ENCODE data around the gene TBC1D22A. TPM values are rescaled to one million over a fixed set of nuclear protein-coding genes. Genes with fewer than 3 reads are reported as not detected.

The TBC1D22A gene
- polyA plus RNA-seq, 2 donors = 15.1 to 17.4 TPM

GRCh38 chr22:47067911-47068625 lies 305.6 kb downstream of the TBC1D22A start:
- H3K27me3 ChIP-seq (ENCODE audit: control insufficient read depth in 1 of 2, insufficient read depth in 2 of 2, low read length in 2 of 2) = no peaks in the 10 kb centered on the region
- no peaks in the 10 kb centered on the region for H3K9me3 ChIP-seq (ENCODE audit: control insufficient read depth in 2 of 2, insufficient read depth in 1 of 2, low read depth in 1 of 2, low read length in 1 of 2)
- 90 to 92% methylated on average over 14 of the region's 14 CpGs for WGBS, 2 donors
- peaks cover 0 to 3% of the 10 kb centered on the region in 2 donors for H3K4me1 ChIP-seq (ENCODE audit: control insufficient read depth in 2 of 2, insufficient read depth in 2 of 2, low read length in 1 of 2)
- H3K27ac ChIP-seq (ENCODE audit: low read depth in 2 of 2, low read length in 1 of 2) = no peak overlapping the region
- H3K36me3 ChIP-seq (ENCODE audit: control insufficient read depth in 2 of 2, insufficient read depth in 2 of 2, low read length in 1 of 2) = peaks cover 2 to 9% of the 10 kb centered on the region in 2 donors
- H3K4me3 ChIP-seq (ENCODE audit: low read depth in 1 of 2, low read length in 2 of 2) = no peak overlapping the region

GRCh38 chr22:47068626-47068996 lies 306.2 kb downstream of the TBC1D22A start:
- H3K9me3 ChIP-seq (ENCODE audit: control insufficient read depth in 2 of 2, insufficient read depth in 1 of 2, low read depth in 1 of 2, low read length in 1 of 2) = no peaks in the 10 kb centered on the region
- 93 to 94% methylated on average over 5 of the region's 5 CpGs for WGBS, 2 donors
- no peaks in the 10 kb centered on the region for H3K27me3 ChIP-seq (ENCODE audit: control insufficient read depth in 1 of 2, insufficient read depth in 2 of 2, low read length in 2 of 2)
- peaks cover 0 to 3% of the 10 kb centered on the region in 2 donors for H3K4me1 ChIP-seq (ENCODE audit: control insufficient read depth in 2 of 2, insufficient read depth in 2 of 2, low read length in 1 of 2)
- peaks cover 0 to 5% of the 10 kb centered on the region in 2 donors for H3K36me3 ChIP-seq (ENCODE audit: control insufficient read depth in 2 of 2, insufficient read depth in 2 of 2, low read length in 1 of 2)
- no peak overlapping the region for H3K27ac ChIP-seq (ENCODE audit: low read depth in 2 of 2, low read length in 1 of 2)
- no peak overlapping the region for H3K4me3 ChIP-seq (ENCODE audit: low read depth in 1 of 2, low read length in 2 of 2)

- Histone ChIP-seq H3K36me3 (ENCODE audit: control insufficient read depth in 2 of 2, insufficient read depth in 2 of 2, low read length in 1 of 2) (peaks cover 0 to 2% of the 10 kb centered on the region in 2 donors), H3K27me3 (ENCODE audit: control insufficient read depth in 1 of 2, insufficient read depth in 2 of 2, low read length in 2 of 2) (no peaks in the 10 kb centered on the region), H3K9me3 (ENCODE audit: control insufficient read depth in 2 of 2, insufficient read depth in 1 of 2, low read depth in 1 of 2, low read length in 1 of 2) (no peaks in the 10 kb centered on the region), H3K4me1 (ENCODE audit: control insufficient read depth in 2 of 2, insufficient read depth in 2 of 2, low read length in 1 of 2) (peaks cover 0 to 3% of the 10 kb centered on the region in 2 donors), H3K4me3 (ENCODE audit: low read depth in 1 of 2, low read length in 2 of 2) (no peak overlapping the region), H3K27ac (ENCODE audit: low read depth in 2 of 2, low read length in 1 of 2) (no peak overlapping the region)
- 93% methylated on average over 14 of the region's 14 CpGs for WGBS, 2 donors
Observed at GRCh38 chr22:47069270-47069669, 306.8 kb downstream of the TBC1D22A start.

- Histone ChIP-seq H3K9me3 (ENCODE audit: control insufficient read depth in 2 of 2, insufficient read depth in 1 of 2, low read depth in 1 of 2, low read length in 1 of 2) (peaks cover 0 to 8% of the 10 kb centered on the region in 2 donors), H3K27ac (ENCODE audit: low read depth in 2 of 2, low read length in 1 of 2) (no peak overlapping the region), H3K4me3 (ENCODE audit: low read depth in 1 of 2, low read length in 2 of 2) (no peak overlapping the region), H3K4me1 (ENCODE audit: control insufficient read depth in 2 of 2, insufficient read depth in 2 of 2, low read length in 1 of 2) (peaks cover 0 to 3% of the 10 kb centered on the region in 2 donors), H3K27me3 (ENCODE audit: control insufficient read depth in 1 of 2, insufficient read depth in 2 of 2, low read length in 2 of 2) (no peaks in the 10 kb centered on the region), H3K36me3 (ENCODE audit: control insufficient read depth in 2 of 2, insufficient read depth in 2 of 2, low read length in 1 of 2) (peaks cover 0 to 6% of the 10 kb centered on the region in 2 donors)
- WGBS, 2 donors = 64 to 68% methylated on average over 11 of the region's 11 CpGs
Observed at GRCh38 chr22:47071078-47071806, 308.8 kb downstream of the TBC1D22A start.

GRCh38 chr22:47071807-47072641 lies 309.6 kb downstream of the TBC1D22A start:
- Histone ChIP-seq H3K4me3 (ENCODE audit: low read depth in 1 of 2, low read length in 2 of 2) (no peak overlapping the region), H3K4me1 (ENCODE audit: control insufficient read depth in 2 of 2, insufficient read depth in 2 of 2, low read length in 1 of 2) (peaks cover 0 to 3% of the 10 kb centered on the region in 2 donors), H3K27me3 (ENCODE audit: control insufficient read depth in 1 of 2, insufficient read depth in 2 of 2, low read length in 2 of 2) (no peaks in the 10 kb centered on the region), H3K27ac (ENCODE audit: low read depth in 2 of 2, low read length in 1 of 2) (no peak overlapping the region), H3K36me3 (ENCODE audit: control insufficient read depth in 2 of 2, insufficient read depth in 2 of 2, low read length in 1 of 2) (peaks cover 0 to 4% of the 10 kb centered on the region in 2 donors), H3K9me3 (ENCODE audit: control insufficient read depth in 2 of 2, insufficient read depth in 1 of 2, low read depth in 1 of 2, low read length in 1 of 2) (peaks cover 0 to 11% of the 10 kb centered on the region in 2 donors)
- WGBS, 2 donors = 80 to 86% methylated on average over 13 of the region's 13 CpGs

GRCh38 chr22:47072642-47072967 lies 310.2 kb downstream of the TBC1D22A start:
- Histone ChIP-seq H3K4me1 (ENCODE audit: control insufficient read depth in 2 of 2, insufficient read depth in 2 of 2, low read length in 1 of 2) (peaks cover 0 to 3% of the 10 kb centered on the region in 2 donors), H3K27me3 (ENCODE audit: control insufficient read depth in 1 of 2, insufficient read depth in 2 of 2, low read length in 2 of 2) (no peaks in the 10 kb centered on the region), H3K27ac (ENCODE audit: low read depth in 2 of 2, low read length in 1 of 2) (no peak overlapping the region), H3K36me3 (ENCODE audit: control insufficient read depth in 2 of 2, insufficient read depth in 2 of 2, low read length in 1 of 2) (peaks cover 0 to 6% of the 10 kb centered on the region in 2 donors), H3K4me3 (ENCODE audit: low read depth in 1 of 2, low read length in 2 of 2) (no peak overlapping the region), H3K9me3 (ENCODE audit: control insufficient read depth in 2 of 2, insufficient read depth in 1 of 2, low read depth in 1 of 2, low read length in 1 of 2) (peaks cover 0 to 13% of the 10 kb centered on the region in 2 donors)
- WGBS, 2 donors = 89 to 90% methylated on average over 7 of the region's 7 CpGs

- H3K4me3 ChIP-seq (ENCODE audit: low read depth in 1 of 2, low read length in 2 of 2) = no peak overlapping the region
- 95 to 98% methylated on average over 7 of the region's 7 CpGs for WGBS, 2 donors
- H3K9me3 ChIP-seq (ENCODE audit: control insufficient read depth in 2 of 2, insufficient read depth in 1 of 2, low read depth in 1 of 2, low read length in 1 of 2) = peaks cover 0 to 13% of the 10 kb centered on the region in 2 donors
- no peak overlapping the region for H3K27ac ChIP-seq (ENCODE audit: low read depth in 2 of 2, low read length in 1 of 2)
- H3K36me3 ChIP-seq (ENCODE audit: control insufficient read depth in 2 of 2, insufficient read depth in 2 of 2, low read length in 1 of 2) = peaks cover 0 to 6% of the 10 kb centered on the region in 2 donors
- H3K4me1 ChIP-seq (ENCODE audit: control insufficient read depth in 2 of 2, insufficient read depth in 2 of 2, low read length in 1 of 2) = peaks cover 0 to 3% of the 10 kb centered on the region in 2 donors
- H3K27me3 ChIP-seq (ENCODE audit: control insufficient read depth in 1 of 2, insufficient read depth in 2 of 2, low read length in 2 of 2) = no peaks in the 10 kb centered on the region
Observed at GRCh38 chr22:47073075-47073474, 310.6 kb downstream of the TBC1D22A start.

- Histone ChIP-seq H3K36me3 (ENCODE audit: control insufficient read depth in 2 of 2, insufficient read depth in 2 of 2, low read length in 1 of 2) (peaks cover 0 to 6% of the 10 kb centered on the region in 2 donors), H3K9me3 (ENCODE audit: control insufficient read depth in 2 of 2, insufficient read depth in 1 of 2, low read depth in 1 of 2, low read length in 1 of 2) (peaks cover 0 to 15% of the 10 kb centered on the region in 2 donors), H3K27me3 (ENCODE audit: control insufficient read depth in 1 of 2, insufficient read depth in 2 of 2, low read length in 2 of 2) (no peaks in the 10 kb centered on the region), H3K27ac (ENCODE audit: low read depth in 2 of 2, low read length in 1 of 2) (no peak overlapping the region), H3K4me3 (ENCODE audit: low read depth in 1 of 2, low read length in 2 of 2) (no peak overlapping the region), H3K4me1 (ENCODE audit: control insufficient read depth in 2 of 2, insufficient read depth in 2 of 2, low read length in 1 of 2) (peaks cover 0 to 3% of the 10 kb centered on the region in 2 donors)
- 94 to 96% methylated on average over 7 of the region's 7 CpGs for WGBS, 2 donors
Observed at GRCh38 chr22:47074105-47074504, 311.7 kb downstream of the TBC1D22A start.

- no peaks in the 10 kb centered on the region for H3K27me3 ChIP-seq (ENCODE audit: control insufficient read depth in 1 of 2, insufficient read depth in 2 of 2, low read length in 2 of 2)
- peaks cover 0 to 6% of the 10 kb centered on the region in 2 donors for H3K36me3 ChIP-seq (ENCODE audit: control insufficient read depth in 2 of 2, insufficient read depth in 2 of 2, low read length in 1 of 2)
- no peak overlapping the region for H3K4me3 ChIP-seq (ENCODE audit: low read depth in 1 of 2, low read length in 2 of 2)
- H3K4me1 ChIP-seq (ENCODE audit: control insufficient read depth in 2 of 2, insufficient read depth in 2 of 2, low read length in 1 of 2) = peaks cover 0 to 3% of the 10 kb centered on the region in 2 donors
- H3K9me3 ChIP-seq (ENCODE audit: control insufficient read depth in 2 of 2, insufficient read depth in 1 of 2, low read depth in 1 of 2, low read length in 1 of 2) = peaks cover 0 to 15% of the 10 kb centered on the region in 2 donors
- no peak overlapping the region for H3K27ac ChIP-seq (ENCODE audit: low read depth in 2 of 2, low read length in 1 of 2)
Observed at GRCh38 chr22:47075568-47075967, 313.1 kb downstream of the TBC1D22A start.
